Fibroblast of the aortic adventitia (primary cell): ENCODE measurements around the gene CYBC1. TPM values are rescaled to one million over a fixed set of nuclear protein-coding genes. Genes with fewer than 3 reads are reported as not detected.
"Not testable (repeated sequence)": the region's sequence is repeated elsewhere in the genome, so short reads cannot be mapped to it uniquely, and the experiment has no call there.

ENCODE experiments used
- DNase-seq: peaks from one replicate; pipeline ENCODE4 v3.0.0-alpha.2; 2010; ENCODE audit warnings: low read depth
- H3K4me3 ChIP-seq: 2 replicates; pipeline ENCODE4 v1.5.1; 2011; ENCODE audit warnings: low read depth, mild to moderate bottlenecking, control low read depth, low read length, moderate library complexity
- total RNA-seq: library from RNA; depleted of rRNA; stranded (reverse); fragments of >200 nt; gene quantifications from 2 replicates; pipeline ENCODE4 v1.2.3, GENCODE V29; 2012; ENCODE audit warnings: low replicate concordance
- TF ChIP-seq, protein P1 (sequence below): IDR thresholded peaks from 2 replicates; pipeline ENCODE4 v1.5.1; 2011; ENCODE audit warnings: mild to moderate bottlenecking, low read length, control low read depth, inconsistent platforms; ENCODE audit not compliant: insufficient read depth

Gene CYBC1
- total RNA-seq, 1 donor = 46.4 TPM

DNA sequence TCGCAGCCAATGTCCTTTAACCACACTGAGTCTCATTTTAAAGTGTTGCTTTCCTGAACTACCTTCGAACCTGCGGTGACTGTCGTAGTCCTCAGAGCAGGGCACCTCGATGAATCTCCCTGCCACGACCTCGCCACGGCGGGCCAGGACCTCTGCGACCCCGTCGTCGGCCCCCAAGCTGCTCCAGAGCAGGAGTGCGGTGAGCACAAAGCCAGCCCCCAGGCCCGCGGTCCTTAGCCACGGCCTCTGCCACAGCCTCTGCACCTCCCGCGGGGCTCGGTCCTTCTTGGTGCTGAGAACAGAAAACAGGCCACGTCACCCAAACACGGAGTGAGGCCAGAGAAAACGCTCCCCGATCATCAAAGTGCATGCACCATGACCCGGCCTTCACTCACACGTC, 35.2 kb downstream of the CYBC1 start:
- TF ChIP-seq, protein P1, sequence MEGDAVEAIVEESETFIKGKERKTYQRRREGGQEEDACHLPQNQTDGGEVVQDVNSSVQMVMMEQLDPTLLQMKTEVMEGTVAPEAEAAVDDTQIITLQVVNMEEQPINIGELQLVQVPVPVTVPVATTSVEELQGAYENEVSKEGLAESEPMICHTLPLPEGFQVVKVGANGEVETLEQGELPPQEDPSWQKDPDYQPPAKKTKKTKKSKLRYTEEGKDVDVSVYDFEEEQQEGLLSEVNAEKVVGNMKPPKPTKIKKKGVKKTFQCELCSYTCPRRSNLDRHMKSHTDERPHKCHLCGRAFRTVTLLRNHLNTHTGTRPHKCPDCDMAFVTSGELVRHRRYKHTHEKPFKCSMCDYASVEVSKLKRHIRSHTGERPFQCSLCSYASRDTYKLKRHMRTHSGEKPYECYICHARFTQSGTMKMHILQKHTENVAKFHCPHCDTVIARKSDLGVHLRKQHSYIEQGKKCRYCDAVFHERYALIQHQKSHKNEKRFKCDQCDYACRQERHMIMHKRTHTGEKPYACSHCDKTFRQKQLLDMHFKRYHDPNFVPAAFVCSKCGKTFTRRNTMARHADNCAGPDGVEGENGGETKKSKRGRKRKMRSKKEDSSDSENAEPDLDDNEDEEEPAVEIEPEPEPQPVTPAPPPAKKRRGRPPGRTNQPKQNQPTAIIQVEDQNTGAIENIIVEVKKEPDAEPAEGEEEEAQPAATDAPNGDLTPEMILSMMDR = no peak
- DNase-seq = no peak
- no peak overlapping the region for H3K4me3 ChIP-seq

DNA sequence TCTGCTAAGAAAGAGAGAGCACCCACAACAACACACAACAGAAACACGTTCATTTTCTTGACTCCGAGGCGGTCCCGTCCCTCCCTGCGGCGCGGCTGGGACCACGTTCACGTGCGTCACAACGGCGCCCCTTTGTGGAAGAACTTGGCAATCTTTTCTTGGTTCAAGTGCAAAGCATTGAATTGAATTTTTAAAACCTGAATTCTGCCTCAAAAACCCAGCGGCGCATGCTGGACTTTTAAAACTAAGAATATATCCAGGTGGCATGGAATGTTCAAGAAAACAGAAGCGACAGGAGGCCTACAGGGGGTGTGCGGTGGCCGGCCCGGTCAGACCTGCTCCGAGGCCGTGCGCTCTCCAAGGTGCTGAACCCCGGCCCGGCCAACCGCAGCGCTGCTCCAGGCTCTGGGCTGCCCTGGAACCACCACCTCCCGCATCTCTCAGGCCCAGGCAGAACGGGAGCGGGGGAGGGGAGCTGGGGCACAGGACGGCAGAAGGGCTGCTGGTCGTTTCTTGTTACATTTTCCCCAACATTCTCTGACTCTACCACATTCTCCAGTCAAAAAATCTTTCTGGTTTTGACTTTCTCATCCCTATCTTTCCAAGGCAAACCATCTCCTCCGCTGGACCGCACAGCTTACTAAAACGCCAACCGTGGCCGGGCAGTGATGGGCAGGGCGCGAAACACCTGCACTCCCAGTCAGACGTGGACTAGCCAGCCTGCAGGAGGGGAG, 35.8 kb downstream of the CYBC1 start:
- no peak overlapping the region for H3K4me3 ChIP-seq
- TF ChIP-seq, protein P1 = peak; percentile 67
- DNase-seq = peak; percentile 73

DNA sequence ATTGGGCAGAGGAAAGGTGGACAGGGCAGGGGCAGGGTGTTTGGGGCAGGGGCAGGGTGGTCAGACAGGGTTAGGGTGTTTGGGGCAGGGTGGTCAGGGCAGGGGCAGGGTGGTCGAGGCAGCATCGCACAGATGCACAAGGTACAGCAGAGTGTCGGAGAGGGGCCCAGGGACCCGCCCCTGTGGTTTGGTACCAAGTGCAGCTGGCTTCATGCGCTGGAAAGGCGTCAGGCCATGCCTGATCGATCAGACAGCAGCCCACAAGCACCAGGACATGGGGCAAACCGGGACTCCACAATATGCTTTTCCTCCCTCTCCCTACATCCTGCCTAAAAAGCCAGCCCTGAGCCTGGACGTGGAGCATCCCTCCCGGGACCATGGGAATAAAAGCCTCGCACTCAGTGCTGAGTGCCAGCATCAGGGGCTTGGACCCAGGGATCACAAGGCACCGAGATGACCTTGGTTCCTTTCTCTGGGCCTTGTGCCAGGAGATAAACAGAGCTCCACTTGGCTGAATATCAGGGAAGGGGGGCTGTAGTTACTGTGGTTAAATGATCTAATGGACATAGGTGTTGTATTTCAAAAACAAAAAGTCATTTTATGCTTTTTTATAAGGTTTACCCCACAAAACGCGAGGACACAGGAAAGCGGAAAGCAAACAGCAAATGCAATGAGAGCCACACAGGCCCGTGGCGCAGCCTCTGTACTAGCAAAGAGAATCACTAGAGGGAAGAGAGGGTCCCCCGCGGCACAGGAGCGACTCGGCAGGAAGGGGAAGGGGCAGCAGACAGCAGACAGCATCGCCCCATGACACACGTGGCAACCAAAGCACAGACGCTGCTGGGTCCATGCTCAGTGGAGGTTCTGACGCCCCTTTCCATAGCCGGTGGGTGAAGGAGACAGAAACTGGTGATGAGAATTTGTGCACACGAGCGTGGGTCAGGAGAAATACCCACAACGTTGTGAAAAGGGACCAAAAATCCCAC, 37.7 kb downstream of the CYBC1 start:
- DNase-seq = no peak
- no peak overlapping the region for H3K4me3 ChIP-seq
- TF ChIP-seq, protein P1 = no peak

DNA sequence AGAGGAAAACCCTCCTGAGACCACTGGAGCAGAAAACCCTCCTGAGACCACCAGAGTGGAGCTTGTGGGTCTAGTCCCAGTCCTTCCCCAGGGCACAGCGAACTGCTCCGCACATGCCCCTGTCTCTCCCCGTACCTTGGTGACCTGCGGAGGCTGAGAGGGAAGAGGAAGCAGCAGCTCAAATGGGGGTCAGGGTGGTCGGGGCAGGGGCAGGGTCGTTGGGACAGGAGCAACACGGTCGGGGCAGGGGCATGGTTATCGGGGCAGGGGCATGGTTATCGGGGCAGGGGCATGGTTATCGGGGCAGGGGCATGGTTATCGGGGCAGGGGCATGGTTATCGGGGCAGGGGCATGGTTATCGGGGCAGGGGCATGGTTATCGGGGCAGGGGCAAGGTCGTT, 38.5 kb downstream of the CYBC1 start:
- DNase-seq, H3K4me3 ChIP-seq: not testable (repeated sequence)

DNA sequence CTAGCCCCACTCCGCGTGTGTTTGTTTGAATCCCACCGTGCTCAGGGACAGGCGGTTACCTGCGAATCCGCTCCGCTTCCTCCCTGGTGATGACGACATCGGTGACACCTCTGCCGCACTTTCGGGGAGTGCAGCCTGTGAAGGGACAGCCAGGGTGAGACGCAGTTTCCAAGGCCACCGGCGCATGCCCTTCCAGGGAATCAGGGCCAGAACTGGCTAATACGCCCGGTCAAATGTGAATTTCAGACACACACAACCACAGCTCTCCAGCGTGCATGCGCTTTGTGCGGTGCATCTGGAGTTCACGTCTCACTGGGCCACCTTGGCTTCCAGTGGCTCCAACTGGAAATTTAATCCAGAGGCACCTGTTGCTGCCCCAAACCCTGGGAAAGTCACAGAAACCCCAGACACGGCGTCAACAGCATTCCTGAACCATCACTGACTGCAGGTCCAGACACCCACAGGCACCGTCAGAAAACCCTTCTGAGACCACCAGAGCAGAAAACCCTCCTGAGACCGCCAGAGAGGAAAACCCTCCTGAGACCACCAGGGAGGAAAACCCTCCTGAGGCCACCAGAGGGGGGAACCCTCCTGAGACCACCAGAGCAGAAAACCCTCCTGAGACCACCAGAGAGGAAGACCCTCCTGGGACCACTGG, 39.0 kb downstream of the CYBC1 start:
- TF ChIP-seq, protein P1 = no peak
- no peak for DNase-seq
- H3K4me3 ChIP-seq = no peak overlapping the region

DNA sequence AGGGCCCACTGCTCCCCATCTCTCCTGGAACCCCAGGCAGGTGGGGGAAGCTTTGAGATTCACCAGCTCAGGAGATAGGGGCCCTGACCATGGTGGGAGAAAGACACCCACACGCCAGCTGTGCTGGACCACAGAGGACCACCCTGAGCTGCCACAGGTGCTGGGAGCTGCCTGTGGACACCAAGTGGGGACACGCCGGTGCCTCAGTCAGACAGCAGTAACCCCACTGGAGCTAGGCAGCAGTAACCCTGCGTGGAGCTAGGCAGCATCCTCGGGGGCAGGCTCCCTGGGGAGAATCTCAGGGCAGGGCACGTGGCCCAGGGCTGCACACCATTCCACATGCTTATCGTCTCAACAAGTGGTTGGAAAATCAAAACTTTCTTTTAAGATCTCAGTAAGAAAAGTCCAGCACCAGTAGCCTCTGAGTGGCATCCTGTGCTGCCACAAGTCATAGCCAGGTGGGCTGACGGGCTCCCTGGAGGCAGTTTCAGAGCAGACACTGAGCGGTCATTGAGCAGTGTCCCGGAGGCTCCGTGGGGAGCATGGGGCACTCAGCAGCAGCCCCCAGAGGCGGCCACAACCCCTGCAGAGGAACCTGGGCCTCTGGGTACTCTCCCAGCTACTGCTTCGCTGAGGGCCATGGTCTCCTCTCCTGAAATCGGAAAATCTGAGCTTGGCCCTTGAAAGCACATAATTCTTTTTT, 40.4 kb downstream of the CYBC1 start:
- TF ChIP-seq, protein P1 = no peak
- DNase-seq = no peak
- H3K4me3 ChIP-seq = no peak overlapping the region
